HG03139 (cell line): ENCODE data around the gene FBXO31.

ENCODE experiments used
- ATAC-seq: cut with Tn5 transposase; IDR thresholded peaks from one replicate; pipeline ENCODE4 v1.9.1; 2021; ENCODE audit not compliant: unreplicated experiment

The FBXO31 gene

GRCh38 chr16:87316450-87316922 is 67.1 kb downstream of the FBXO31 start:
- no peak for ATAC-seq

DNA sequence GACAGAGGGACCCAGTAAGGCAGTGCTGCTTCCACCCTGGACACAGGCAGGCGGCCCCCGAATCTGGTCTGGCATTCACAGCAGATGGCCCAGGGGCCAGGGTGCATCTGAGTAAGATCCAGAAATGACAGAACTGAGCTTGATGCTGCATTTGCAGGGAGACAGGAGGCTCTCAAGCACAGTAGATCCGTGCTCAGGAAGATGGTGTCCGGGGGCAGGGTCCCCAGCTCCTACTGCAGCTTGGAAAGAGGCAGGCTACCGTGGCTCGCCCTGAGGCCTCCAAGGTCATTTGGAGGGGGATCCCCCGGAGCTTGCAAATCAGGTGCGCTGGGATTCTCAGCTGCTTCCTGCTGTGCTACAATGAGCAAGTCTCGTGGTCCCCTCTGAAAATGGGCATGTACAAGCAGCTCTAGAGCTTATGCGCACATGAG is 68.6 kb downstream of the FBXO31 start:
- no peak for ATAC-seq

- ATAC-seq = no peak
These were observed 71.6 kb downstream of the FBXO31 start for GRCh38 chr16:87312008-87312407.

GRCh38 chr16:87311387-87311786 is 72.2 kb downstream of the FBXO31 start:
- no peak for ATAC-seq

- no peak for ATAC-seq
These were observed 73.0 kb downstream of the FBXO31 start for GRCh38 chr16:87310610-87311009.

DNA sequence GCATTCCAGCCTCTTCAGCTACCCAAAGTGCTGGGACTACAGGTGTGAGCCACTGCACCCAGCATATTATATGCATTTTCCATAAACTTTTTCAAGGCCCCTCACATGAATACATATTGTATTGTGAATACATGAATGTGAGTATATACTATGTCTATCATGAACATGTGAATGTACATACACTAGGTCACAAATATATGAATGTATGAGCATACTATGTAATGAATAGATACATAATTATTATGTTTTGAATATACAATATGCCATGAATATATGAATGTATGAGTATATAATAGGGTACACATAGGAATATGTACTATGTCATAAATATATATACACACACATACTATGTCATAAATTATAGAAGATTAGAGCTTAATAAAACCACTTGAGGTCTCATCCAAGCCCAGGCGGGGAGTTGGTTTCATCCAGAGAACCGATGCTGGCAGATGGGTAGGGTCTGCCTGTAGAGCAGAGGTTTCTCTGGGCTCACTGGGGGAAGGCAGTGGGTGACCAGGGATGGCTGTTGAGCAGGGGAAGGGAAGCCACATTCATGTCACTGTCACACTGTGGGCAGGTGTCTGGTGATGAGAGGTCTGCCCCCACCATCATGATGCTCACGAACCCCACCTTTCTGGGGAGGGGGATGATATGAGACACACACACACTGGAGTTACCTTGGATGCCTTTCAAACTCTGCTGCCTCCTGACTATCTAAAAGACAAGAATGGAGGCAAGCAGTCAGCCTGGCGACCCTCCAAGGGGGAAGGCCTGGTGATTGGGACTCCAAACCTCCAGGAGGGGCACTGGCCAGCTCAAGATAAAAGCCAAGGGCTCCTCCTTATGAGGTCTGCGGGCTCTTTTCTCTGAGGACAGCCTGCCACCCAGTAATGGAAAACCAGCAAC is 73.7 kb downstream of the FBXO31 start:
- no peak for ATAC-seq

- no peak for ATAC-seq
These were observed 74.8 kb downstream of the FBXO31 start for GRCh38 chr16:87308826-87309225.

DNA sequence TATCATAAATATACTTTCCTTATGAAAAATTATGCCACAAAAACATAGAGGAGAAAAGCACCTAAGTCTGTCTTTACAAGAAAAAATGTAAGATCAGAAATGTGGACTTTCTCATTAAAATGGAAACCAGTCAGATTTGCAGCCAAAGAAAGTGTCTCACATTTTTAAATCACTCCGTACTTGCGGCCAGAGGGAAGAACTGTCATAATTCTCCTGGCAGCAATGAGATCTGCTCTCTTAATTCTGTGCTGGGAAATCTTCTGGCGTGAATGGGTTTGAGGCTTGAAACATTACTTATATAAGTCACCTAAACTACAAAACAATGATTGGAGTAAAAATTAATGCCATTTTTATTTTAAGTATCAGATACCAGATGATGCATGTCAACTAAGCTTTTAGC is 77.1 kb downstream of the FBXO31 start:
- no peak for ATAC-seq

DNA sequence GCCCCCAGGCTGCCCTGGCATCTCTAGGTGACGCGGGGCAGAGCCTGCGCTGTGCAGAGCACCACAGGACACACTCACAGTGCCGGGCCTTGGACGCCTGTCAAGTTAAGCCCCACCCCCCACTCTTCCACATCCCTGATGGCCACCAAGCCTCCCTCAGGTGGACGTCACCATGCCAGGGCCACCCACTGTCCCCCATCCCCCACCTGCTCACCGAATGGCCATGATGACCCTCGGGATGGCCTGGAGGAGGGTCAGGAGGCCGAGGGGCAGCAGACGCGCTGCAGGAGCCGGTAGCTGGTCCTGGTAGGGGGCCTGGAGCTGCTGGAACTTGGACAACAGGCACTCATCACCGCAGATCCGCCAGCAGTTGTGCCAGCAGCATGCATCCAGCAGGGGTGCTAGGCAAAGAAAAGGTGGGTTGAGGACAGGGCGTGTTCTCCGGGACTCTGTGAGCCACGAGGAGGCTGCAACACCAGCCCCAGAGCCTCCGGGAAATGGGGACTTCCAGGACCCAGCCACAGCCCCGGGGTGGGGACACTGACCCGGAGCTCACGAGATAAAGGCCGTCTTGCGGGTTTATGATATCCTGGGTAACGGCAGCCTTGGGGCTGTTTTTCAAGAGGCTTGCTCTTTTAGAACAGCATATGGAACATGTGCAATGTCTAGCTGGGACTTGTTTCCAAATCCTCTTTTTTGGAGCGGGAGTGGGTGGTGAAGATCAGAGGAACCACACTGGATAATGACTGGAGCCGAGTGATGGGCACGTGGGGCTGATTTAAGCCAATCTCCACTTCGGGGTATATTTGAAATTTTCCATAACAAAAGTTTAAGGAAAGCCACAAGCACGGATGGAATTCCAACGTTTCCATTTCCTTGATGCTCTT is 77.8 kb downstream of the FBXO31 start:
- ATAC-seq = no peak

DNA sequence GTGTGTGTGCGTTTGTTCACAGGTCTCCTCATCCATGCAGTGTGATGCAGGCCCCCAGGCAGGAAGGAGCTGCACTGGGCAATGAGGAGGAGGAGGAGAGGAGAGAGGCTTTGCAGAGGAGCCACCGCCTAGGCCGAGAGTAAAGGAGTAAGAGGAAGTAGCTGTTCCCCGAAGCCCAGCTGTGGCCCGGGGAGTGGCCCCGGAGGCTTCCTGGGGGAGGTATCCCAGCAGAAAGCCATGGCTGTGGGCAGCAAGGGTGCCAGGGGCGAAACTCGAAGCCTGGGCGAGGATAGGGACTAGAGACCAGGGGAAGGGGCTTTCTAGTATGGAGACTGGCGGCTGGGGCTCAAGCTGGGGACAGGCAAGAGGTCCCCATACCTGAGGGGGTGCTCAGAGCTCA is 78.6 kb downstream of the FBXO31 start:
- no peak for ATAC-seq

GRCh38 chr16:87303962-87304521 is 79.5 kb downstream of the FBXO31 start:
- no peak for ATAC-seq

- no peak for ATAC-seq
These were observed 80.1 kb downstream of the FBXO31 start for GRCh38 chr16:87303431-87303930.

DNA sequence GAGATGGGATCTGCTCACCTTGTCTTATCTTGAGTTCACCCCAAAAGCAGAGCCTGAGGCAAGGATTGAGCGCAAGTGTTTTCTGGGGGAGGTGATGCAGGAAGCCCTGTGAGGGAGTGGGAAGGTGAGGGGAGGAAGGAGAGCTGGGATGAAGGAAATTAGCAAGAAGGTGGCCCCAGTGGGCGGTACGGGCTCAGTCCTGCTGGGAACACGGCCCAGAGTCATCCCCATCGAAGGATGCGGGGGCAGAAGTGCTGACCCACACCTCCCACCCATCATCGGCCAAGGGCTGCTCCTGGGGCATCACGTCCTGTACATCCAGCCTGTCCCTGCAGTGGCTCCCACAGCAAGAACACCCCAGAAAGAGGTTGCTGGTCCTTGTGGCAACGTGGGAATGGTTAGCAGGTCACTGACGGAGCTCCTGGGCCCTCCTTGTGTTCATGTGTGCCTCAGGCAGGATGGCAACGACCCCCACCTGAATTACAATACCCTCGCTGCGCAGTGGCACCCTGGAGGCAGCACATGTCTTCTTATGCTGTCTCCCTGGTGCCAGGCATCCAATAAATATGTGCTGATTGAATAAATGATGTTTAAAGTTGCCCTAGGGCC is 84.6 kb downstream of the FBXO31 start:
- ATAC-seq = no peak

DNA sequence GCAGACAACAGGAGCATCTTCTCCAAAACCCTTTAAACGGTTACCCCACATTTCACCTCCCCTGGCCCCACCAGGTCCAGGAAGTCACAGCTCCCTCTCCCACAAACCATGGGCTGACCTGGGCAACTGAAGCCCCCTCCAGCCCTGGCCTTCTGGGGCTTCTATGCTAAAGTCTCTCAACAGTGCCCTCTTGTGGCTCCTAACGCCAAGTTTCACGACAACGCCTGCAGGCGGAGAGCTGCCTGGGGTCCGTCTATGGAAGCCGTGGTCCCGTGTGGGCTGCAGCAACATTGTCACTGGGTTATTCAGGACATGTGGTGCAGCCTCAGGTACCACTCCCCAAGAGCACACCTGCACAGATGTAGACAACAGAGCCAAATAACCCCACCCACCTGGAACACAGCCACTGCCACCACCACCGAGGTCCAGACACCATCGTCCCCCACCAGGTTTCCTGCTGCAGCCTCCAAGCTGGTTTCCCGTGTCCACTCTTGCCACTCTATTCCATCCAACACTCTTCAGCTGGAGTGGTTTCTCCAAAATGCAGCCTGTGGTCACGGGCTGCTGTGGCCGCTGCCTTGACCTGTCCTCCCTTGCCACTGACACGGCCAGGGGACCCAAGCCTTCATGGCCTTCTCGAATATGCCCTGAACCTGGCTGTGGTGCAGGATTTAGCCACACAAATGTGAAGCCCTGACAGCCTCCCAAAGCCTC is 85.5 kb downstream of the FBXO31 start:
- no peak for ATAC-seq

GRCh38 chr16:87297407-87297806 is 86.2 kb downstream of the FBXO31 start:
- ATAC-seq = no peak

- no peak for ATAC-seq
These were observed 87.7 kb downstream of the FBXO31 start for GRCh38 chr16:87295661-87296531.

DNA sequence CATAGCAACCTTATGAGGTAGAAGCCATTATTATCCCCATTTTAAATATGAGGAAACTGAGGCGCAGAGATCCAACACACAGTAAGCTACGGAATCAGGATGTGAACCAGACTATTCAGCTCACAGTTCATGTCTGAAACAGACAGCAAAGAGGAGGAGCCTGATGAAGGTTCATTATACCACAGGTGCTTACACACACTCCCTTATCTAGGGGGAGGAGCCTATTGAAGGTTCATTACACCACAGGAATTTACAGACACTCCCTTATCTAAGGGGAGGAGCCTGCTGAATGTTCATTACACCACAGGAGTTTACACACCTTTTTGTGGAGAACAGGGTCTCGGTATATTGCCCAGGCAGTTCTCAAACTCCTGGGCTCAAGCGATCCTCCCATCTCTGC is 88.3 kb downstream of the FBXO31 start:
- no peak for ATAC-seq

- ATAC-seq = no peak
These were observed 89.6 kb downstream of the FBXO31 start for GRCh38 chr16:87293990-87294389.

GRCh38 chr16:87291944-87292343 is 91.6 kb downstream of the FBXO31 start:
- no peak for ATAC-seq
